NCI-H510A treated with DMSO at 0.1 percent for 48 hours (cell line): ENCODE measurements around the gene MPPED1.

Experiments used
- DNase-seq: peaks from one replicate; lab custom pipeline; 2025; lab: John Stamatoyannopoulos, UW

Gene MPPED1, protein sequence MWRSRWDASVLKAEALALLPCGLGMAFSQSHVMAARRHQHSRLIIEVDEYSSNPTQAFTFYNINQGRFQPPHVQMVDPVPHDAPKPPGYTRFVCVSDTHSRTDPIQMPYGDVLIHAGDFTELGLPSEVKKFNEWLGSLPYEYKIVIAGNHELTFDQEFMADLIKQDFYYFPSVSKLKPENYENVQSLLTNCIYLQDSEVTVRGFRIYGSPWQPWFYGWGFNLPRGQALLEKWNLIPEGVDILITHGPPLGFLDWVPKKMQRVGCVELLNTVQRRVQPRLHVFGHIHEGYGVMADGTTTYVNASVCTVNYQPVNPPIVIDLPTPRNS

GRCh38 chr22:43411869-43412807 is at the start of gene MPPED1:
Gene MPPED1, plus strand, starts transcription at chr22:43412014. Its CDS starts 12,972 bp downstream, at chr22:43424986.
- DNase-seq: no peak

- no peak for DNase-seq
Measured at GRCh38 chr22:43363315-43364168, 48.3 kb upstream of the MPPED1 start.

- DNase-seq: no peak
Measured at GRCh38 chr22:43364169-43364435, 47.7 kb upstream of the MPPED1 start.

DNA sequence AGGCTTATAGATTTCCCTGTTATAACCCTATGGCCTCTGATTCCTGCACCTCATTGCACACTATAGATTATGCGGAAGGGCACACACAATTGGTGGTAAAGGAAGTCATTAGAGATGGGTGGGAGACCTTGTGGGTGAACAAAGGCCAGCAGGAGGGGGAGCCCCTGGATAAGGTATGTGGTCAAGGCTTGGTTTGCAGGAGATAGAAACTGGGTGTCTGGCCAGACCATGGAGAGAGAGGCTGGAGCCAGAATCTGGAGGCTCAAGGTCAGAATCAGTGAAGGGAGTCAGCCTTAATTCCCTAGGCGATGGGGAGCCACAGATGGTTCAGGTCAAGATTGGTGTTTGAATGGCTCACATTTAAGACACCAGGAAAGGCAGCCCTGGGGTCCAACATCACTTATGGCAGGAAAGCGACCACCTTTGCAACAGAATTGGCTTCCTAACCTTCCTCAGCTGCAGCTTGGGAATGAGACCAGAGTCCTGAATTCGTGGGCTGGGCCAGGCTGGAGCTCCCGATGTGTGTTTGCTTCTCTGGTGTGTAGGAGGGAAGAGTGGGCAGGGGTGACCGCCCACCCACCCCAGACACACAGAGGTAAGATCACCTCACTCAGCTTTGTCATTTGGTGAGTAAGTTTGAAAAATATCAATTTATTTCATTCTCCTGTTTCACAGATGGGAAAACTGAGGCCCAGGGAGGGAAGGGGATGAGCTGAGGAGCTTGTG is 45.9 kb upstream of the MPPED1 start:
- DNase-seq: no peak

DNA sequence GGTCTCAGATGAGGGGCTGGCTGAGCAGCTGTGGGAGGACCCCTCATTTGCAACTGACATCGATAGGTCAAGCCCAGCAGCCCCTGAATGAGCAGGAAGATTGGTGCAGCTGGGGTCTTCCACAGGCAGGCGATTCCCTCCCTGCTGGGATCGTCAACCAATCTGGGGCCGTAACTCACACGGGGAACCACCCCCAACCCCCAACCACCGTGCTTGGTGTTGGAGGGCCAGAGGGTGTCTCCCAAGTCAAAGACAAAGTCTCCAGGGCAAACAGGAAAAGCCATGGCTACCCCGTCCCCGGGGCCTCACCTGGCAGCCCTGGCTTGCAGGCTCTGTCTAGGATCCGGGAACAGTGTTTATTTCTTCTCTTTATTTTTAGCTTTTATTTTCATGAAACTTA is 41.8 kb upstream of the MPPED1 start:
- DNase-seq: no peak

DNA sequence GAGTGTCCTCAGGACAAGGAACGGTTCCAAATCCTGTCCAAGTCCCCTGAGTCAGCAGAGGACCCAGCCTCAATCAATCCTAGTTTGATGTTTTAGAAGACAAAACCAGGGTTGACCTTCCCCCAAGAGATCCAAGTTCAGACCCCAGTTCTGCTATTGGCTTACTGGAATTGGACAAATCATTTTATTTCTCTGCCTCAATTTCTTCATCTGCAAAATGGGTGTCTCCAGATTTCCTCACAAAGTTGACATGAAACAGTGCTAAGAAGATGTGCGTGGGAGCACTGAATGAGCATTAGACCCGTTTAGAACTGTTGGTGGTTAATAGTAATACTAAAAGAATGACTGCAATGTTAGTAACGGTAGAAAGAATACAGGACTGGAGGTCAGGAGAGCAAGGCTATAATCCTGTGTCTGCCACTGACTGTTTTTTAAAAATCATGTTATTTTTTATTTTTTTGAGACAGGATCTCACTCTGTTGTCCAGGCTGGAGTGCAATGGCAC is 35.8 kb upstream of the MPPED1 start:
- no peak for DNase-seq

DNA sequence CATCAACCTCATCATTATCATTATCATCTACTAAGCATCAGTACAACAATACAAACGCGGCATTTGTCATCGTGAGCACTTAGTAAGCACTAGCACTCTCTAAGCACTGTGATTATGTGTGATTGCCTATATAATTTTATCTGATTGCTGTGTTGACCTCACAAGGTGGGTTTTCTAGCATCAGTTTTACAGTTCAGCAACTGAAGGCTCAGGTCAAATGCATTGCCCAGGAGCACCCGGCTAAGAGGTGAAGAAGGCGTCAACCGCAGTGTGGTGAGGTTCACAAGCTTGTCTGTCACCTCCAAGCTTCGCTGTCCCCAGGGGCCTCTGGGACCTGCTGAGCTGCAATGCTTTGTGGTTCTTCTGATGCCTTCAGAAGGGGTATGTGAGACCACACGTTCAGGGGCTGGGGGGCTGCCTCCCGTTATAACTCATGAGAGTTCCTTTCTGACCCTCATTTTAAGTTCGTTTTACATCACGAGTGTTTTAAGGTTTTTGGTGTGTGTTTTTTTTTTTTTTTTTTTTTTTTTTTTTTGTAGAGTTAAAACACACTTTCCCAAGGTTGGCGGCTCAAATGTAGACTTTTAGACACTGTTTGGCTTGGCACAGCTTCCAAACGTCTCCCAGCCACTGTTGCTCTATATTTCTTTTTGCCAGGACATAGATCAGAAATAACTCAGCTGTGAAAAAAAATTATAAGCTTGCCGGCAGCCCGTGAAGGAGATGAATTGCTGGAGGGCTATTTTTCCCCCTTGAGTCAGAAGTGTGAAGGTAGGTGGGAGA is 34.9 kb upstream of the MPPED1 start:
- DNase-seq: no peak

DNA sequence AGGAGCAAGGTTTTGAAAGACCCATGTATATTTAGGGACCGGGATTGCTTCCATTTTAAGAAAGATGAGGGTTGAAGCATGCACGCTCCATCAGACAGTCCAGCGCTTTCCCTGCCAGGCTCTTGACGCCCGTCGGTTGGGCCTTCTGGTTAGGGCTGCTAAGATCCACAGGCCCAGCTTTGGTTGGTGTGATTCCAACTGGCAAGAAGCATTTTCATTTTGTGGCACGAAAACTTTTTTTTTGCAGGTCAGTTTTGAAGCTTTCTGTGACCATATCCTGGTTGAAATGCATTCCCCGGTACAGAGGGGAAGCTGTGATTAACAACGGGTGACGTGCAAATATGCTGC is 34.3 kb upstream of the MPPED1 start:
- DNase-seq: no peak

- peak; percentile 29 for DNase-seq
Measured at GRCh38 chr22:43377896-43378704, 33.7 kb upstream of the MPPED1 start.

DNA sequence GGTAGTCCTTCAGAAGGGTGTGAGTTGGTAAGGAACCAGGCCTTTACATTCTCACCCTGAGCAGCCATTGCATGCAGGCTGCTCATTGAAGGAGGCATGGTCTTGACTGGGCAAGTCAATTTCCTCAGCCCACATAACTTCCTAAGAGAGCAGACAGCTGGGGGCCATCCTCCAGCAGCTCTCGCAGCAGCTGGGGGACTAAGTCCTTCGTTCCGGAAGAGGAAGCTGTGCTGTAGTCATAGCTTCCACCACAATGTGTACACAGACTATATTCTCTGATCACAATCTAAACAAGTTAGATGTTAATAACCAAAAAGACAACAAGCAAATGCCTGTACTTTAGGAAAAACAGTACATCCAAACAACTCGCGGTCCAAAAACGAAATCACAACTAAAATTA is 30.1 kb upstream of the MPPED1 start:
- no peak for DNase-seq

GRCh38 chr22:43384863-43385262 is 27.0 kb upstream of the MPPED1 start:
- no peak for DNase-seq

- DNase-seq: peak; percentile 50
Measured at GRCh38 chr22:43385770-43386641, 25.8 kb upstream of the MPPED1 start.

DNA sequence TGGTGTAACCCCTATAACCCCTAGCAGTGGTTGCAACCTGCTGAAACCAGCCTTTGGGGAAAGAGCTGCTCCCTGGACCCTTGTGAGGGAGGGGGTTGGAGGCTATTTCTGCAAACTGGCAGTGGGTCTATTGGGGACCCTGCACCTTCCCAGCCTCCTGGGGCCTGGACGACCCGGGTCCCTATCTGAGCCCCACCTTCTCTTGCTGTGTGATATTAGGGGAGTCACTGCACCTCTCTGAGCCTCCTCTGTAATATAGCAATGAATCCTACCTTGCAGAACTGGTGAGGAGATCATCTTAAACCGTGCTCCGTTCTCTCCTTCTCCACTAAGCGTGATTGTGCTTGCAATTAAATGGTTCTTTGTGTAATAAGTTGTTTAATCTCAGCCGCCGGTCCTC is 24.0 kb upstream of the MPPED1 start:
- no peak for DNase-seq

GRCh38 chr22:43388420-43388851 is 23.4 kb upstream of the MPPED1 start:
- DNase-seq: peak; percentile 31

GRCh38 chr22:43389227-43389836 is 22.5 kb upstream of the MPPED1 start:
- DNase-seq: no peak

GRCh38 chr22:43390166-43390565 is 21.6 kb upstream of the MPPED1 start:
- DNase-seq: no peak

DNA sequence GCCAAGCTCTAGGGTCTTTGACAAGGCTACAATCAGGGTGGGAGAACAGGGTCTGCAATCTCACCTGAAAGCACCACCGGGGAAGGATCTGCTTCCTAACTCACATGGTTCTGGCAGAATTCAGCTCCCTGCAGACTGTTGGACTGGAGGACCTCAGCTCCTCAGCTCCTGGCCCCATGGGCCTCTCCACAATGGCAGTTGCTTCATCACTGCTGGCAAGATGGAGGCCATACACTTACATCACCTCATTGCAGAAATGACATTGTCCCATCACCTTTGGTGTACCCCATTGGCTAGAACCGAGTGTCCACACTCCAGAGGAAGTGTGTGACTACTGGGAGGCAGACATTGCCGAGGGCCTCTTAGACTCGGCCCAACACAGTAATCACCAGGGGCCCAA is 20.9 kb upstream of the MPPED1 start:
- DNase-seq: no peak

GRCh38 chr22:43391306-43391705 is 20.5 kb upstream of the MPPED1 start:
- no peak for DNase-seq
